SK-N-SH (cell line): ENCODE data around the gene ZNF335.

Experiments
- CTCF ChIP-seq: fragments of 200-600 bp; sonication (generic); IDR thresholded peaks from 2 replicates; pipeline ENCODE4 v1.6.1; 2017; ENCODE audit warnings: antibody characterized with exemption, mild to moderate bottlenecking, moderate library complexity
- EP300 ChIP-seq, 2 experiments: IDR thresholded peaks; 2 replicates each; pipeline versions ENCODE4 v1.4.0 to v1.6.1; 2012; ENCODE audit warnings: borderline replicate concordance in 1 of 2, low read depth in 1 of 2, low read length in 1 of 2
- EZH2phosphoT487 ChIP-seq: fragments of 200-600 bp; sonication (generic); IDR thresholded peaks from 2 replicates; pipeline ENCODE4 v1.6.1; 2017; ENCODE audit warnings: low read depth, mixed run types, mild to moderate bottlenecking, antibody characterized with exemption, moderate library complexity, borderline replicate concordance
- FOXJ3 ChIP-seq: sonication (generic); formaldehyde crosslinking; IDR thresholded peaks from 2 replicates; pipeline ENCODE4 v1.5.1; 2020; ENCODE audit warnings: mild to moderate bottlenecking, missing genetic modification reagents
- JUND ChIP-seq: IDR thresholded peaks from 2 replicates; pipeline ENCODE4 v1.4.0; 2012
- NRF1 ChIP-seq: IDR thresholded peaks from 2 replicates; pipeline ENCODE4 v1.6.1; 2012; ENCODE audit warnings: low read depth, mild to moderate bottlenecking, low read length
- POLR2AphosphoS5 ChIP-seq: IDR thresholded peaks from 2 replicates; pipeline ENCODE4 v1.6.1; 2012; ENCODE audit warnings: low read depth, low read length
- SIN3A ChIP-seq: IDR thresholded peaks from 2 replicates; pipeline ENCODE4 v1.6.1; 2012; ENCODE audit warnings: low read depth, mild to moderate bottlenecking, low read length, moderate library complexity, borderline replicate concordance
- SMC3 ChIP-seq: IDR thresholded peaks from 2 replicates; pipeline ENCODE4 v1.6.1; 2012; ENCODE audit warnings: low read depth, low read length, improper control_type of control experiment
- TEAD4 ChIP-seq: IDR thresholded peaks from 2 replicates; pipeline ENCODE4 v1.4.0; 2012; ENCODE audit warnings: mild to moderate bottlenecking, borderline replicate concordance; ENCODE audit not compliant: insufficient read depth
- YY1 ChIP-seq: IDR thresholded peaks from 2 replicates; pipeline ENCODE4 v1.4.0; 2012; ENCODE audit warnings: low read depth, mild to moderate bottlenecking
- TF ChIP-seq, protein P1 (sequence below): IDR thresholded peaks from 2 replicates; pipeline ENCODE4 v1.4.0; 2012; ENCODE audit warnings: low read depth
- TF ChIP-seq, protein P2 (sequence below): IDR thresholded peaks from 2 replicates; pipeline ENCODE4 v1.4.0; 2012; ENCODE audit warnings: low read depth, borderline replicate concordance

GRCh38 chr20:46006022-46006705 is 34.2 kb upstream of the ZNF335 start:
- TF ChIP-seq CTCF (no peak), SIN3A (no peak), SMC3 (no peak), POLR2AphosphoS5 (no peak), JUND (no peak), FOXJ3 (CRISPR knock-in tag) (no peak), EZH2phosphoT487 (no peak), EP300 (IDR thresholded peaks at IDR 0.05; ENCODE audit: borderline replicate concordance in 1 of 2, low read depth in 1 of 2, low read length in 1 of 2) (no peak), YY1 (no peak), TEAD4 (no peak), NRF1 (no peak)
- TF ChIP-seq, protein P1, sequence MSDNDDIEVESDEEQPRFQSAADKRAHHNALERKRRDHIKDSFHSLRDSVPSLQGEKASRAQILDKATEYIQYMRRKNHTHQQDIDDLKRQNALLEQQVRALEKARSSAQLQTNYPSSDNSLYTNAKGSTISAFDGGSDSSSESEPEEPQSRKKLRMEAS, result no peak
- TF ChIP-seq, protein P2, sequence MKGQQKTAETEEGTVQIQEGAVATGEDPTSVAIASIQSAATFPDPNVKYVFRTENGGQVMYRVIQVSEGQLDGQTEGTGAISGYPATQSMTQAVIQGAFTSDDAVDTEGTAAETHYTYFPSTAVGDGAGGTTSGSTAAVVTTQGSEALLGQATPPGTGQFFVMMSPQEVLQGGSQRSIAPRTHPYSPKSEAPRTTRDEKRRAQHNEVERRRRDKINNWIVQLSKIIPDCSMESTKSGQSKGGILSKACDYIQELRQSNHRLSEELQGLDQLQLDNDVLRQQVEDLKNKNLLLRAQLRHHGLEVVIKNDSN, result no peak
